ENCODE measurements around the gene BCL2L2. TPM values are rescaled to one million over a fixed set of nuclear protein-coding genes. Genes with fewer than 3 reads are reported as not detected.

BCL2L2 gene
- total and polyA plus RNA-seq, 2 of the 8 experiments (the other 6 are each of a cell fraction or from before 2014, with no cell fraction given) = 9.3 to 13.8 TPM

DNA sequence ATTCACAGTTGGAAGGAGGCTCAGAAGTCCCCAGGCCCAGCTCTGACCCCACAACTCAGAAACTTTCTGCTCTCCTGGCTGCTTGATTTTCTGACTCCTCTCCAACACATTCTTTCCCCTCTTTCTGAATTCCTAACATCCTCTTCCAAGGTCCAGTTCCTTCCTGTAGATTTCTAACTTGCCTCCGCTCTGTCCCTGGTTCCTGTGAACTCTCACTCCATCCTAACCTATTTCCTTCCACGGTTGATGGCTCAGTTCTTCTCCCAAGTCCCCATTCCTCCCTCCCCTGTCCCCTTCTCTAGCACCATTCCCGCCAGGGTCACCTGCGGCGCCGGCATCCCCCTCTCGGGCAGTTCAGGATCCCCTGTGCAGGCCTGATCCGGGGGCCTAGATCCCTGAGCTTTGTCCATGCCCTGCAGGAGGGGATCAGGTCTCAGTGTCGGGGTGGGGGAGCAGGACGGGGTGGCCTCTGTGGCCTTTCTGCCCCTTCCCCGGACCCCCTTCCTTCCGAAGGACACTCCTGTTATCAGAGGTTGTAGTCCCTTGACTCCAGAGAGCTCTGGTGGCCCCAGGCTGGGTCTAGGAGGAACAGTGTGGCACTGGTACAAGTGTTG lies 52.0 kb downstream of the BCL2L2 start:
- Histone ChIP-seq H3K79me2 (ENCODE audit: control insufficient read depth in 1 of 2, insufficient read depth in 2 of 2, low read length in 2 of 2) (no peaks in the 10 kb centered on the region), H2BK12ac (ENCODE audit: low read depth, low read length) (no peak overlapping the region), H4K5ac (ENCODE audit: insufficient read length, low read depth, low read length) (no peak overlapping the region), H4K20me1 (replicated peaks in 1 of 2; ENCODE audit: control insufficient read depth in 1 of 2, insufficient read depth in 2 of 2, low read length in 2 of 2) (peaks cover 8 to 10% of the 10 kb centered on the region in 2 experiments), H2AFZ (ENCODE audit: low read length) (no peak overlapping the region), H2BK5ac (ENCODE audit: low read depth, low read length) (no peak overlapping the region), H2BK15ac (ENCODE audit: low read length) (no peak overlapping the region), H3K56ac (replicated peaks; ENCODE audit: insufficient read length, low read depth, low read length) (no peak overlapping the region), H2BK120ac (replicated peaks; ENCODE audit: low read depth, low read length) (no peak overlapping the region), H3K4ac (replicated peaks; ENCODE audit: insufficient read length, low read depth, low read length) (no peak overlapping the region), H3K36me3 (ENCODE audit: control insufficient read depth in 2 of 4, insufficient read depth in 4 of 4, low read length in 3 of 4) (peaks cover 0 to 22% (median 11%) of the 10 kb centered on the region in 4 experiments; a peak in 4 of 8 replicates), H4K8ac (ENCODE audit: extremely low read depth, insufficient read depth, low read length) (no peak overlapping the region), H3K18ac (ENCODE audit: extremely low read depth, low read length) (no peak overlapping the region), H3K9me3 (ENCODE audit: insufficient read depth in 2 of 2, low read depth in 1 of 2, low read length in 1 of 2) (no peaks in the 10 kb centered on the region), H3K4me2 (ENCODE audit: insufficient read depth in 1 of 2, low read depth in 2 of 2, low read length in 2 of 2) (no peak overlapping the region), H3K23ac (ENCODE audit: insufficient read length) (no peak overlapping the region), H3K27ac (ENCODE audit: low read depth, low read length) (no peak overlapping the region), H3K14ac (ENCODE audit: insufficient read length) (no peak overlapping the region), H2AK5ac (ENCODE audit: low read depth, low read length) (no peak overlapping the region), H3K79me1 (ENCODE audit: low read depth, low read length) (no peaks in the 10 kb centered on the region), H3K23me2 (ENCODE audit: low read depth, low read length) (no peaks in the 10 kb centered on the region), H3K27me3 (replicated peaks in 1 of 4; ENCODE audit: control insufficient read depth in 3 of 4, extremely low read depth in 1 of 4, insufficient read depth in 3 of 4, low read length in 3 of 4) (peaks cover 0 to 4% (median 2%) of the 10 kb centered on the region in 4 experiments; a peak in 3 of 7 replicates), H3K9ac (replicated peaks in 1 of 4; ENCODE audit: extremely low read depth in 1 of 4, low read depth in 3 of 4, low read length in 3 of 4) (no peak overlapping the region), H3K4me1 (replicated peaks in 1 of 4; ENCODE audit: control insufficient read depth in 3 of 4, insufficient read depth in 4 of 4, low read length in 3 of 4) (peaks cover 0 to 6% (median 3%) of the 10 kb centered on the region in 4 experiments; a peak in 3 of 7 replicates), H3K4me3 (ENCODE audit: extremely low read depth in 1 of 4, insufficient read depth in 2 of 4, low read depth in 3 of 4, low read length in 4 of 4) (no peak overlapping the region), H2BK20ac (ENCODE audit: low read length) (no peak overlapping the region), H4K91ac (replicated peaks; ENCODE audit: insufficient read length, low read length) (no peak overlapping the region)
- no peak for FAIRE-seq
- WGBS, 2 experiments (ENCODE audit: extremely low coverage in 1 of 2, insufficient coverage in 1 of 2, insufficient read length in 1 of 2, insufficient replicate concordance in 2 of 2, low coverage in 1 of 2, low lambda C conversion rate in 2 of 2, missing lambda C conversion rate in 1 of 2) = 93% methylated on average over 8 of the region's 12 CpGs; no CpG with 5 or more reads in 1 of the 2 experiments
- CTCF ChIA-PET (ENCODE audit: partially characterized antibody) = interaction anchor here (0.6 to 20.9 kb wide), 9 partner anchors 11 to 851 kb away, joined by 3 to 333 read pairs (median 8); partner anchors contain the start of genes CMTM5, IL25 and MYH7
- TF ChIP-seq KDM1A (IDR thresholded peaks at IDR 0.05; ENCODE audit: borderline replicate concordance, low read length) (no peak), BRCA1 (IDR thresholded peaks at IDR 0.05; ENCODE audit: low read depth, low read length) (no peak), TAF1 (IDR thresholded peaks at IDR 0.05; ENCODE audit: low read depth, low read length) (no peak)
- POLR2A ChIA-PET (ENCODE audit: partially characterized antibody) = interaction anchor here (0.8 to 2.1 kb wide), 4 partner anchors 9 to 37 kb away, joined by 3 to 10 read pairs (median 4); partner anchors contain the start of gene PABPN1
- DNase-seq (ENCODE audit: low read depth in 1 of 2, low spot score in 2 of 2) = no peak

Measured in H1 (cell line).